Activated T-cell treated with anti-CD3 and anti-CD28 coated beads, Interleukin-2, amount 50 U/mL, for 72 hours (primary cell): ENCODE measurements around the gene PRC1. TPM values are rescaled to one million over a fixed set of nuclear protein-coding genes. Genes with fewer than 3 reads are reported as not detected.

Experiments
- ATAC-seq, 2 donors: fragments of 150-1000 bp; cut with Tn5 transposase; replicated peaks in 1 of 2; 2 replicates each; pipeline ENCODE4 v1.10.0; 2021; ENCODE audit warnings: moderate library complexity in 2 of 2, mild to moderate bottlenecking in 1 of 2
- DNase-seq, 2 donors: peaks; one replicate each; pipeline ENCODE4 v3.0.0; 2021 to 2022; ENCODE audit warnings: mixed read lengths in 1 of 2
- H3K27ac Mint-ChIP-seq: one replicate; pipeline ENCODE4 v1.8.0; 2022; ENCODE audit warnings: mild to moderate bottlenecking, moderate library complexity, mixed read lengths
- H3K27me3 Mint-ChIP-seq: one replicate; pipeline ENCODE4 v1.8.0; 2022; ENCODE audit warnings: low read depth, mixed read lengths
- H3K36me3 Mint-ChIP-seq, 2 donors: one replicate each; pipeline ENCODE4 v1.8.0; 2022; ENCODE audit warnings: mixed read lengths in 2 of 2, mild to moderate bottlenecking in 1 of 2; ENCODE audit not compliant: insufficient read depth in 2 of 2
- H3K4me1 Mint-ChIP-seq: one replicate; pipeline ENCODE4 v1.8.0; 2022; ENCODE audit warnings: low read depth, mixed read lengths
- H3K4me3 Mint-ChIP-seq, 2 donors: one replicate each; pipeline ENCODE4 v1.8.0; 2022; ENCODE audit warnings: mild to moderate bottlenecking in 2 of 2, mixed read lengths in 2 of 2, moderate library complexity in 2 of 2
- H3K9me3 Mint-ChIP-seq, 2 donors: one replicate each; pipeline ENCODE4 v1.8.0; 2022; ENCODE audit warnings: mixed read lengths in 2 of 2
- total RNA-seq, 2 donors: library from RNA; stranded (reverse); gene quantifications; one replicate each; pipeline ENCODE4 v1.2.3, GENCODE V29; 2022

PRC1 gene, protein sequence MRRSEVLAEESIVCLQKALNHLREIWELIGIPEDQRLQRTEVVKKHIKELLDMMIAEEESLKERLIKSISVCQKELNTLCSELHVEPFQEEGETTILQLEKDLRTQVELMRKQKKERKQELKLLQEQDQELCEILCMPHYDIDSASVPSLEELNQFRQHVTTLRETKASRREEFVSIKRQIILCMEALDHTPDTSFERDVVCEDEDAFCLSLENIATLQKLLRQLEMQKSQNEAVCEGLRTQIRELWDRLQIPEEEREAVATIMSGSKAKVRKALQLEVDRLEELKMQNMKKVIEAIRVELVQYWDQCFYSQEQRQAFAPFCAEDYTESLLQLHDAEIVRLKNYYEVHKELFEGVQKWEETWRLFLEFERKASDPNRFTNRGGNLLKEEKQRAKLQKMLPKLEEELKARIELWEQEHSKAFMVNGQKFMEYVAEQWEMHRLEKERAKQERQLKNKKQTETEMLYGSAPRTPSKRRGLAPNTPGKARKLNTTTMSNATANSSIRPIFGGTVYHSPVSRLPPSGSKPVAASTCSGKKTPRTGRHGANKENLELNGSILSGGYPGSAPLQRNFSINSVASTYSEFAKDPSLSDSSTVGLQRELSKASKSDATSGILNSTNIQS
- total RNA-seq = 100 to 1,000 TPM; 111 to 115 TPM

DNA sequence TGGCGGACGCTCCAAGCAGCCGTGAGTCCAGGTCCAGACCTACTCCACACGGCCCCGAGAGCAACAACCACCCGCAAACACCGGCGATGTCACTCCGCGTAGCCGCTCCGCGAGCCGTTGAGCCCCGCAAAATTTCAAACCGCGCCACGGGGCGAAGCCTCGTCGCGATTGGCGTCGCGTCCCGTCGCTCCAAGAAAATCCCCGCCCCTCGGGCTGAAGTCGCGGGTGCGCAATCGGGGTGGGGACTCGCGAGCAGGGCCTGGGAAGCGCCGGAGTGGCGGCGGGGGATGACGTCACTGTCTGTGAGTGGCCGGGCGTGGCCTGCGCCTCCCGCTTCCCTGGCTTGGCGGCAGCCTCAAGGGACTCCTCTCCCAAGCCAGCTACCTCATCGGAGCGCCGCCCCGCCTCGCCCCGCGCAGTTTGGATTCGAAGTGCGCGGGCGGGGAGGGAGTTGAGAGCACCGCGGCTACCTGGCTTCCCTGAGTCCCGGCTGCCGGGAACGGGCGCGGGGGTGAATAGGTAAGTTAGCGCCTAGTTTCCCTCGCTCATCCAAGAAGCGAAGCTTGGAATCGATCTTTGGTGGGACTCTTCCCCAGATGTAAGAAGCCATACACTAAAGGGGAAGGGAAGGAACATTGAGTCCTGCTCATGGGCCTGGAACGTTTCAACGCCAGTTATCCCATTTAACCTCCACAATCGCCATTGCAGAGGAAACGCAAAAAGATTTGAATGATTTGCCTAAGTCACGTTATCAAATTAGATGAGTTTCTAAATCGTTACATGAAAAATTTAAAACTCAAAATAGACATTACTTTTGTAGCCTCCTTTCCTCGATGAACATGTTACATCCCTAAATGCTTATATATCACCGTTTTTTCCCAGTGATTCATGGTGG is at the start of gene PRC1:
TSS of gene PRC1 (minus strand) at position 119 of the 895 bp plus-strand sequence. CDS start at position 1, 118 bp downstream.
- peak; percentile 99 to 100 for ATAC-seq
- Mint-ChIP-seq H3K27me3 (no peaks in the 10 kb centered on the region), H3K4me3 (peak within 1 kb of the TSS; percentile 99 to 100), H3K27ac (peak within 1 kb of the TSS; percentile 98), H3K36me3 (peaks cover 11 to 22% of the 10 kb centered on the region in 2 donors), H3K4me1 (peaks cover 30% of the 10 kb centered on the region), H3K9me3 (no peaks in the 10 kb centered on the region)
- DNase-seq = peak; percentile 99

DNA sequence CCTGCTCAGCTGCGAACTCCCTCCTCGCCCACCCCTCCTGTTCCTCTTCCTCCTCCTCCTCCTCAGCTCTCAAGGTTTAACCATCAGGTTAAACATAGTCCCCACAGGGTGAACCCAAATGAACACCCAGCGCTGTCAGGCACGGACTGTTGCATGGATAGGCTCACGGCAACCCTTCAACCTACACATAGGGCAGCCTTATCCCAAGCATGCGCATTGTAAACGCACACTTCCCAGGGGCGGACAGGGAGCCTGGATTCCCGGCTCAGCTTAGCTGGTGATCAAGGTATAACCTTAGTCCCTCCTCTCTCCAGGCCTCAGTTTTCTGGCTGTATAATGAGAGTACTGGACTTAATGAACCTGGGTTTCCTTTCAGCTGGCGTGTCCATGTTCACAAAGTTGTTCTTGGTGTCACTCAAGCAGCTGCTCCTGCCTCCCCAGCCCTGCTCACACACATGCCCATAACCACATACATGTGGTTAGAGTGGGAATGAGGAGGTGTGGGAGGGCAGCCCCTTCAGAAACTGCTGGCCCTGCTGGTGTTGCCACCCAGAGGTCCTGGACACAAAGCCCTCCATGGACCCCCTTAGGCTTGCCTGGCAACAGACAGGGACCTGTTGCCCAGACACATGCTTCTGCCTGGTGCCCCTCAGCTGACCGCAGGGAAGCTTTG is 49.0 kb upstream of the PRC1 start:
- H3K4me1 Mint-ChIP-seq = peaks cover 9% of the 10 kb centered on the region
- H3K36me3 Mint-ChIP-seq = no peaks in the 10 kb centered on the region
- no peak overlapping the region for H3K27ac Mint-ChIP-seq
- DNase-seq (no peak), ATAC-seq (no peak)
- H3K4me3 Mint-ChIP-seq = no peak overlapping the region
- no peaks in the 10 kb centered on the region for H3K27me3 Mint-ChIP-seq
- H3K9me3 Mint-ChIP-seq = no peaks in the 10 kb centered on the region

DNA sequence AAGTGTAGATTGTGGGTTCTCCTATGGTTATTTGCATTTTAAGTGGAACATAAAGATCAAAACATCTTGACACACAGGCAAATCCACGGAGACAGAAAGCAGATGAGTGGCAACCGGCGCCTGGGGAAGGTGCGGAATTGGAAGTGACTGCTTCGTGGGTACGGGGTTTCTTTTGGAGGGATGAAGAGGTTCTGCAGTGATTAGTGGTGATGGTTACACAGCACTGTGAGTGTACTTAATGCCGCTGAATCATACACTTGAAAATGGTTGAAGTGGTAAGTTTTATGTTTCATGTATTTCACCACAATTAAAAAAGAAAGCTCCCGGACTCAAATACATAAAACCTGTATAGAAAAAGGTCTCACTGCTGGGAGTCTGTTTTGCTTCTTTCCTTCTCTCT is 46.5 kb upstream of the PRC1 start:
- Mint-ChIP-seq H3K36me3 (no peaks in the 10 kb centered on the region), H3K27me3 (no peaks in the 10 kb centered on the region), H3K27ac (no peak overlapping the region), H3K4me1 (no peaks in the 10 kb centered on the region), H3K9me3 (no peaks in the 10 kb centered on the region), H3K4me3 (no peak overlapping the region)
- DNase-seq = no peak
- ATAC-seq = no peak

DNA sequence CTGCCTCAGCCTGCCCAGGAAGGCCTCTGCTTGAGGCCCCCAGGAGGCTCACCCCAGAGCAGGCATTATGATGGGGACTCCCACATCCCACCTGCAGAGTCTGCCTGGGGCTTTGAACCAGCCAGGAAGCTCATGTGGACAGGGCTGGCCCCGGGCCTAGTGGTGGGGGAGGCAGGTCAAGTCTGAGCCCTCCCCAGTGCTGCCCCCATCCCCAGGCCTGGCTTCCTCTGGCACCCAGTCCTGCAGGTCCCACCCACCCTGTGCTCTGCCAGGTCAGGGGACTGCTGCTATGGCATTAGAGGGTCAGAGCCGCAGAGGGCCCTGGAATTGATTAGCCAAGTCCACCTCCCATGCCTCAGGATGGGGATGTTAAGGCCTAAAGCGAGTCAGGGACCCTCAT is 45.7 kb upstream of the PRC1 start:
- ATAC-seq (no peak), DNase-seq (no peak)
- no peaks in the 10 kb centered on the region for H3K4me1 Mint-ChIP-seq
- no peak overlapping the region for H3K27ac Mint-ChIP-seq
- no peaks in the 10 kb centered on the region for H3K36me3 Mint-ChIP-seq
- H3K9me3 Mint-ChIP-seq = no peaks in the 10 kb centered on the region
- H3K4me3 Mint-ChIP-seq = no peak overlapping the region
- H3K27me3 Mint-ChIP-seq = no peaks in the 10 kb centered on the region

DNA sequence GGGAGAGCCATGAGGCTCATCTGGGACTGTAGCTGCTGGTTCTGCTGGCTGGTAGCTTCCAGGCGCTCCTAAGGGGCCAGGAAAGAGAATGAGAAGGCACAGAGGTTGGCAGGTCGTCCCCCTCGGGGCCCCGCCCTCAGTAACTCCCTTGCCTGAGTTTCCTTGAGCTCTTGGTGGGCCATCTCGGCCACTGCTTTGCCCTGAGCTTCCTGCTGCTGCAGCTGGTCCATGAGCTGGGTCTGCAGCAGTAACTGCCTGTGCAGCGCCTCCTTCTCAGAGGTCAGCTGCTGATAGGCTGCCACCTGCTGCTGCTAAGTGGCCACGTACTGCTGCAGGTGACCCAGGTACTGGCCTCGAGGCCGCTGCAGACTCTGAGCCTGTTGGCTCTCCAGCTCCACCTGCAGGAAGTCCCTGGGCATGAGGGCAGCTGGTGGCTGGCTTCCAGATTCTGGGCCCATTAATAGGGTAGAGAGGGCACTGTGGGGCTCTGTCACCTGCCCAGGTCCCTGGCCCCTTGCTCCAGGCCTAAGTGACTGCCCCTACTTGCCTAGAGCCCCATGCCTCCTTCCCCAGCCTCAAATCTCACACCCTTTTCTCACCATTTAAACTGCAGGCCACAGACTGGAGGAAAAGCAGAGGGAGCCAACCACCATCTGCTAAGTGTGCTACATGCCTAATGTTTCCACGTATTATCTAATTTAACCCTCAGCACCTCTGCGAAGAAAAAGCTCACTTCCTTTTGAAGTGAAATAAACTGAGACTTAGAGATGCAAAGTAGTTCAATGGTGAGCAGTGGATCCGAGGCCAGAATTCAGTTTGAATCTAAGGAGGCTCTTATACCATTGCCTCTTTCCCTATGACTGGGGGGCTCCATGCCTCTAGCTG is 38.8 kb upstream of the PRC1 start:
- peaks cover 7% of the 10 kb centered on the region for H3K4me1 Mint-ChIP-seq
- DNase-seq (peak; percentile 68 to 70), ATAC-seq (peak; percentile 79 to 84)
- H3K4me3 Mint-ChIP-seq = no peak overlapping the region
- no peaks in the 10 kb centered on the region for H3K27me3 Mint-ChIP-seq
- H3K9me3 Mint-ChIP-seq = no peaks in the 10 kb centered on the region
- no peaks in the 10 kb centered on the region for H3K36me3 Mint-ChIP-seq
- no peak overlapping the region for H3K27ac Mint-ChIP-seq

DNA sequence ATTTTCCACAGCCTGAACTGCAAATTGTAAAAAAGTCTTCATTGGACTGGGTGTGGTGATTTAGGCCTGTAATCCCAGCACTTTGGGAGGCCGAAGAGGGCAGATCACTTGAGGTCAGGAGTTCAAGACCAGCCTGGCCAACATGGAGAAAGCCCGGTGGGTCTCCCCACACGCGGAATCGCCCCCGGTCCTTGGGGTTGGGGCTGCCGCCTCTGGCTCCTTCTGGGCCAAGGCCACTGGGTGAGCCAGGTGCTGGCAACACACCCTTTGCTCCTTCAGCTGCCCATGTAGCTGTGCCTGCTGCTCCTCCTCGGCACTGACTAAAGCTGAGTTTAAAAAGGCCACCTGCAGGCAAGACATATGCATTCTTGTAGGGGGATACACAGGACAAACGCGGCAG is 37.5 kb upstream of the PRC1 start:
- H3K36me3 Mint-ChIP-seq = no peaks in the 10 kb centered on the region
- peaks cover 7% of the 10 kb centered on the region for H3K4me1 Mint-ChIP-seq
- ATAC-seq (no peak), DNase-seq (no peak)
- H3K4me3 Mint-ChIP-seq = no peak overlapping the region
- H3K27me3 Mint-ChIP-seq = no peaks in the 10 kb centered on the region
- H3K9me3 Mint-ChIP-seq = no peaks in the 10 kb centered on the region
- H3K27ac Mint-ChIP-seq = no peak overlapping the region

DNA sequence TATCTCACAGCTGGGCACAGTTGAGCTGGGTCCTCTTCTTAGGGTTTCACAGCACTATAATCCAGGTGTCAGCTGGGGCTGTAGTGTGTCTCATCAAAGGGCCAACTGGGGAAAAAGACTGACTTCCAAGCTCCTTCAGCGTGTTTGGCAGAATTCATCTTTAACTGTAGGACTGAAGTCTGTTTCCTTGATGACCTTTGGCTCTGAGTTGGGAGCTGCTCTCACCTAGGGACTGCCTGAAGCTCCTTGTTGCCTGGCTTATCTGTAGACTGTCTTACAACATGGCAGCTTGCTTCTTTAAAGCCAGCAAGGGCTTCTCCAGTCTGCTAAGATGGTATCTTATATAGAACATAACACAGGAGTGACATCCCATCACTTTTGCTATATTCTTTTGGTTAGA is 33.3 kb upstream of the PRC1 start:
- Mint-ChIP-seq H3K4me1 (peaks cover 8% of the 10 kb centered on the region), H3K27me3 (no peaks in the 10 kb centered on the region), H3K9me3 (no peaks in the 10 kb centered on the region), H3K4me3 (no peak overlapping the region), H3K36me3 (no peaks in the 10 kb centered on the region), H3K27ac (no peak overlapping the region)
- no peak for ATAC-seq
- no peak for DNase-seq

DNA sequence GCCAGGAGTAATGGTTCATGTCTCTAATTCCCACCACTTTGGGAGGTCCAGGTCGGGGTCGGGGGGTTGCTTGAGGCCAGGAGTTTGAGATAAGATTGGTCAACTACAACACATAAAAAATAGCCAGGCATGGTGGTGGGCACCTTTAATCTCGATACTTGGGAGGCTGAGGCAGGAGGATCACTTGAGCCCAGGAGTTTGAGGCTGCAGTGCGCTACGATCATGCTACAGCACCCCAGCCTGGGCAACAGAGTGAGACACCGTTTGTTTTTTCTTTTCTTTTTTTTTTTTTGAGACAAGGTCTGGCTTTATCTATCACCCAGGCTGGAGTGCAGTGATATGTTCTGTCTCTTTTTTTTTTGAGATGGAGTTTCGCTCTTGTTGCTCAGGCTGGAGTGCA is 29.4 kb upstream of the PRC1 start:
- Mint-ChIP-seq H3K9me3 (no peaks in the 10 kb centered on the region), H3K27me3 (no peaks in the 10 kb centered on the region), H3K36me3 (no peaks in the 10 kb centered on the region), H3K27ac (no peak overlapping the region), H3K4me1 (peaks cover 37% of the 10 kb centered on the region), H3K4me3 (no peak overlapping the region)
- no peak for ATAC-seq
- DNase-seq = no peak

DNA sequence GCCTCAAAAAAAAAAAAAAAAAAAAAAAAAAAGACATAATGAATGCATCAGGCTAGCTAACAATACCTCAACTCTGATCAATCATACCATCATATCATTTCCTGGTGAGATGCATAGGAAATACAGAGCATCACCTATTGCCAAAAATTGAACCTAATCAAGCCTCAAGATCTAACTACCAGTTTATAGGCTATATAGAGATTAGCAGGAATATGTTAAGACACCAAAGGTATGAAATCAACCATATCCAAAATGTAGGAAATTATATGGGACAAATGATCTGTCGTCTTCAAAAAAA is 28.4 kb upstream of the PRC1 start:
- H3K4me1 Mint-ChIP-seq = peaks cover 47% of the 10 kb centered on the region
- H3K36me3 Mint-ChIP-seq = no peaks in the 10 kb centered on the region
- DNase-seq = no peak
- H3K27me3 Mint-ChIP-seq = no peaks in the 10 kb centered on the region
- no peaks in the 10 kb centered on the region for H3K9me3 Mint-ChIP-seq
- peak overlapping the region; percentile 92 for H3K27ac Mint-ChIP-seq
- ATAC-seq = no peak
- peak overlapping the region; percentile 86 to 93 for H3K4me3 Mint-ChIP-seq

DNA sequence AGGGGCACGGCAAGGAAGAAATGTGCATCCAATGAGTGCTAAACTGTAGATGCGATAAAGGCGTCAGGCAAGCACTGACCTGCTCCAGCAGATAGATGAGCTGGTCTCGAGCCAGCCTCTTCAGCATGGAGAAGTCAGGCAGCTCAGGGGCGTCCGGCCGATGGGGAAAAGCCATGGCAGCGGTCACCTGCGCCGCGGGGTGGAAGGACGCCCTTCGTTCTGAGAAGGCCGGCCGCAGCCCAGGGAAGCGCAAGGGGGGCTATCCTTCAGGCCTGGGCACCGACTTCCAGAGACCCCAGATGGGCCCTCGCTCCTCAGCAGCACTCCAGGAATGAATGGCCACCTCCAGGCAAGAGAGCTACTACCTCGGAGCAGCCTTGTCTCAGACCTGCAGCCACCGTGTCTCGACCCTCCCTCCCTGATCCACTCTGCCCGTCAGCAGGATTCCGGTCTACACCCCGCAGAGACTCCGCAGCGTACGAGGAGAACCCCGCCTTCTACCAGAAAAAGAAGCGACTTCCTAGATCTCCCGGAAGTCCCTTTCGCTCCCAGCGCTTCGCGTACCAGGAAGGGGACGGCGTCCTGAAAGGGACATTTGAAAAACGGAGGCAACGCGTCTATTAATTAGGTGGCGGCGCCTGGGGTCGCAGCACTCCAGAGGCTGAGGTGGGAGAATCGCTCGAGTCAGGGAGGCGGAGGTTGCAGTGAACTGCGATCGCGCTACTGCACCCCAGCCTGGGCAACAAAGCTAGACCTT is 27.9 kb upstream of the PRC1 start, which contains the start of gene VPS33B:
TSS of gene VPS33B (minus strand) at position 520 of the 757 bp plus-strand sequence. CDS start at position 175, 345 bp downstream.
- H3K9me3 Mint-ChIP-seq = no peaks in the 10 kb centered on the region
- ATAC-seq = peak; percentile 88 to 91
- H3K4me1 Mint-ChIP-seq = peaks cover 51% of the 10 kb centered on the region
- no peaks in the 10 kb centered on the region for H3K27me3 Mint-ChIP-seq
- DNase-seq = peak; percentile 74 to 82
- H3K4me3 Mint-ChIP-seq = peak within 1 kb of the TSS; percentile 86 to 93
- H3K36me3 Mint-ChIP-seq = no peaks in the 10 kb centered on the region
- H3K27ac Mint-ChIP-seq = peak within 1 kb of the TSS; percentile 92

DNA sequence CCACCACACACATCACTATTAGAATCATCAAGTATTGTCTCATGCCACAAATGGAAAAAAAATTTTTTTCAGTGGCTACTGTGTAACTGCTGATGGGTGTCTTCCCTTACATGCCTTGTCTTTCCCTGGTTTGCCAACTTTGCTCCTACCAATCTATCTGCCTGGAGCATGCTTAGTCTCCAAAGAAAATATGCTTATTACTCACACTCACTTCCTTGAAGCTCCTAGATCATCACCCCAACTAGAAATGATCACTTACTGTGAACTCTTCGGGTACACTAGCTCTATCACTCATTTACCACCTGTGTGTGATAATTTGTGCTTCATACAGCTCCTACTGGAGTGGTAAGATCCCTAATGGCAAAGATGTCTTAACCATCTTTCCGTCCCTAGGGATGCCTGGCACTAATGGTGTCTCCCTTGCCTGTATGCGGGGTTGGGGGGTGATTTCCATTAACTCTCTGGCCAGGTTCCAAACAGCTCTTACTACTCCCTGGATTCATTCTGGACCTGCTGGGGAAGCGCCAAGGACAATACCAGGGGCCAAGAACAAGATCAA is 27.3 kb upstream of the PRC1 start:
- Mint-ChIP-seq H3K36me3 (no peaks in the 10 kb centered on the region), H3K27me3 (no peaks in the 10 kb centered on the region), H3K4me1 (peaks cover 51% of the 10 kb centered on the region), H3K27ac (peak overlapping the region; percentile 92), H3K9me3 (no peaks in the 10 kb centered on the region), H3K4me3 (peak overlapping the region; percentile 86 to 93)
- peak; percentile 3 to 12 for ATAC-seq
- no peak for DNase-seq
